ENCODE data around the gene DNAH7.

The DNAH7 gene

GRCh38 chr2:195910570-195910969 lies 158.1 kb downstream of the DNAH7 start:
- H3K9ac ChIP-seq (ENCODE audit: low read length): no peak overlapping the region
- no peaks in the 10 kb centered on the region for H3K4me1 ChIP-seq (ENCODE audit: control insufficient read depth, insufficient read depth, low read length)
- no peak overlapping the region for H3K4me3 ChIP-seq (ENCODE audit: low read depth, low read length)
- no peaks in the 10 kb centered on the region for H3K36me3 ChIP-seq (ENCODE audit: control insufficient read depth, insufficient read depth, low read length)
- no peak overlapping the region for H3K27ac ChIP-seq (ENCODE audit: low read depth, low read length)
- H3K27me3 ChIP-seq (ENCODE audit: control insufficient read depth, insufficient read depth, low read length): no peaks in the 10 kb centered on the region
- no peaks in the 10 kb centered on the region for H3K9me3 ChIP-seq (ENCODE audit: control insufficient read depth, insufficient read depth, low read depth, low read length)

- H3K4me3 ChIP-seq (ENCODE audit: low read depth, low read length): no peak overlapping the region
- H3K4me1 ChIP-seq (ENCODE audit: control insufficient read depth, insufficient read depth, low read length): no peaks in the 10 kb centered on the region
- H3K9me3 ChIP-seq (ENCODE audit: control insufficient read depth, insufficient read depth, low read depth, low read length): no peaks in the 10 kb centered on the region
- H3K27ac ChIP-seq (ENCODE audit: low read depth, low read length): no peak overlapping the region
- H3K9ac ChIP-seq (ENCODE audit: low read length): no peak overlapping the region
- no peaks in the 10 kb centered on the region for H3K36me3 ChIP-seq (ENCODE audit: control insufficient read depth, insufficient read depth, low read length)
- no peaks in the 10 kb centered on the region for H3K27me3 ChIP-seq (ENCODE audit: control insufficient read depth, insufficient read depth, low read length)
Measured at GRCh38 chr2:195909926-195910325, 158.7 kb downstream of the DNAH7 start.

- H3K4me3 ChIP-seq (ENCODE audit: low read depth, low read length): no peak overlapping the region
- no peaks in the 10 kb centered on the region for H3K9me3 ChIP-seq (ENCODE audit: control insufficient read depth, insufficient read depth, low read depth, low read length)
- H3K36me3 ChIP-seq (ENCODE audit: control insufficient read depth, insufficient read depth, low read length): no peaks in the 10 kb centered on the region
- H3K9ac ChIP-seq (ENCODE audit: low read length): no peak overlapping the region
- H3K4me1 ChIP-seq (ENCODE audit: control insufficient read depth, insufficient read depth, low read length): no peaks in the 10 kb centered on the region
- no peak overlapping the region for H3K27ac ChIP-seq (ENCODE audit: low read depth, low read length)
- H3K27me3 ChIP-seq (ENCODE audit: control insufficient read depth, insufficient read depth, low read length): no peaks in the 10 kb centered on the region
Measured at GRCh38 chr2:195907474-195907873, 161.2 kb downstream of the DNAH7 start.

- Histone ChIP-seq H3K27ac (ENCODE audit: low read depth, low read length) (no peak overlapping the region), H3K36me3 (ENCODE audit: control insufficient read depth, insufficient read depth, low read length) (no peaks in the 10 kb centered on the region), H3K4me3 (ENCODE audit: low read depth, low read length) (no peak overlapping the region), H3K27me3 (ENCODE audit: control insufficient read depth, insufficient read depth, low read length) (no peaks in the 10 kb centered on the region), H3K9me3 (ENCODE audit: control insufficient read depth, insufficient read depth, low read depth, low read length) (no peaks in the 10 kb centered on the region), H3K4me1 (ENCODE audit: control insufficient read depth, insufficient read depth, low read length) (no peaks in the 10 kb centered on the region), H3K9ac (ENCODE audit: low read length) (no peak overlapping the region)
Measured at GRCh38 chr2:195903956-195904355, 164.7 kb downstream of the DNAH7 start.

GRCh38 chr2:195902857-195903256 lies 165.8 kb downstream of the DNAH7 start:
- H3K4me3 ChIP-seq (ENCODE audit: low read depth, low read length): no peak overlapping the region
- no peak overlapping the region for H3K27ac ChIP-seq (ENCODE audit: low read depth, low read length)
- H3K9ac ChIP-seq (ENCODE audit: low read length): no peak overlapping the region
- no peaks in the 10 kb centered on the region for H3K9me3 ChIP-seq (ENCODE audit: control insufficient read depth, insufficient read depth, low read depth, low read length)
- H3K27me3 ChIP-seq (ENCODE audit: control insufficient read depth, insufficient read depth, low read length): no peaks in the 10 kb centered on the region
- H3K36me3 ChIP-seq (ENCODE audit: control insufficient read depth, insufficient read depth, low read length): no peaks in the 10 kb centered on the region
- H3K4me1 ChIP-seq (ENCODE audit: control insufficient read depth, insufficient read depth, low read length): no peaks in the 10 kb centered on the region

GRCh38 chr2:195899226-195899625 lies 169.4 kb downstream of the DNAH7 start:
- Histone ChIP-seq H3K9me3 (ENCODE audit: control insufficient read depth, insufficient read depth, low read depth, low read length) (no peaks in the 10 kb centered on the region), H3K36me3 (ENCODE audit: control insufficient read depth, insufficient read depth, low read length) (no peaks in the 10 kb centered on the region), H3K27ac (ENCODE audit: low read depth, low read length) (no peak overlapping the region), H3K27me3 (ENCODE audit: control insufficient read depth, insufficient read depth, low read length) (no peaks in the 10 kb centered on the region), H3K4me1 (ENCODE audit: control insufficient read depth, insufficient read depth, low read length) (no peaks in the 10 kb centered on the region), H3K9ac (ENCODE audit: low read length) (no peak overlapping the region), H3K4me3 (ENCODE audit: low read depth, low read length) (no peak overlapping the region)

GRCh38 chr2:195898505-195899191 lies 170.0 kb downstream of the DNAH7 start:
- Histone ChIP-seq H3K9me3 (ENCODE audit: control insufficient read depth, insufficient read depth, low read depth, low read length) (no peaks in the 10 kb centered on the region), H3K27ac (ENCODE audit: low read depth, low read length) (no peak overlapping the region), H3K4me3 (ENCODE audit: low read depth, low read length) (no peak overlapping the region)

GRCh38 chr2:195891081-195891480 lies 177.6 kb downstream of the DNAH7 start:
- Histone ChIP-seq H3K4me1 (ENCODE audit: control insufficient read depth, insufficient read depth, low read length) (no peaks in the 10 kb centered on the region), H3K9me3 (ENCODE audit: control insufficient read depth, insufficient read depth, low read depth, low read length) (no peaks in the 10 kb centered on the region), H3K4me3 (ENCODE audit: low read depth, low read length) (no peak overlapping the region), H3K9ac (ENCODE audit: low read length) (no peak overlapping the region), H3K27me3 (ENCODE audit: control insufficient read depth, insufficient read depth, low read length) (no peaks in the 10 kb centered on the region), H3K36me3 (ENCODE audit: control insufficient read depth, insufficient read depth, low read length) (no peaks in the 10 kb centered on the region), H3K27ac (ENCODE audit: low read depth, low read length) (no peak overlapping the region)

More at GRCh38 chr2:195898505-195899191, 170.0 kb downstream of the DNAH7 start:
- Histone ChIP-seq H3K27me3 (ENCODE audit: control insufficient read depth, insufficient read depth, low read length) (no peaks in the 10 kb centered on the region), H3K36me3 (ENCODE audit: control insufficient read depth, insufficient read depth, low read length) (no peaks in the 10 kb centered on the region), H3K9ac (ENCODE audit: low read length) (no peak overlapping the region), H3K4me1 (ENCODE audit: control insufficient read depth, insufficient read depth, low read length) (no peaks in the 10 kb centered on the region)

GRCh38 chr2:195879153-195879552 lies 189.5 kb downstream of the DNAH7 start:
- no peak overlapping the region for H3K27ac ChIP-seq (ENCODE audit: low read depth, low read length)
- H3K4me1 ChIP-seq (ENCODE audit: control insufficient read depth, insufficient read depth, low read length): no peaks in the 10 kb centered on the region
- H3K27me3 ChIP-seq (ENCODE audit: control insufficient read depth, insufficient read depth, low read length): no peaks in the 10 kb centered on the region
- no peaks in the 10 kb centered on the region for H3K36me3 ChIP-seq (ENCODE audit: control insufficient read depth, insufficient read depth, low read length)
- H3K9ac ChIP-seq (ENCODE audit: low read length): no peak overlapping the region
- H3K4me3 ChIP-seq (ENCODE audit: low read depth, low read length): no peak overlapping the region
- H3K9me3 ChIP-seq (ENCODE audit: control insufficient read depth, insufficient read depth, low read depth, low read length): no peaks in the 10 kb centered on the region

GRCh38 chr2:195871326-195871725 lies 197.3 kb downstream of the DNAH7 start:
- H3K4me3 ChIP-seq (ENCODE audit: low read depth, low read length): no peak overlapping the region
- H3K9me3 ChIP-seq (ENCODE audit: control insufficient read depth, insufficient read depth, low read depth, low read length): no peaks in the 10 kb centered on the region
- H3K27me3 ChIP-seq (ENCODE audit: control insufficient read depth, insufficient read depth, low read length): no peaks in the 10 kb centered on the region
- H3K27ac ChIP-seq (ENCODE audit: low read depth, low read length): no peak overlapping the region
- H3K36me3 ChIP-seq (ENCODE audit: control insufficient read depth, insufficient read depth, low read length): no peaks in the 10 kb centered on the region
- H3K9ac ChIP-seq (ENCODE audit: low read length): no peak overlapping the region
- no peaks in the 10 kb centered on the region for H3K4me1 ChIP-seq (ENCODE audit: control insufficient read depth, insufficient read depth, low read length)

- Histone ChIP-seq H3K9ac (ENCODE audit: low read length) (no peak overlapping the region), H3K27me3 (ENCODE audit: control insufficient read depth, insufficient read depth, low read length) (no peaks in the 10 kb centered on the region), H3K27ac (ENCODE audit: low read depth, low read length) (no peak overlapping the region), H3K4me3 (ENCODE audit: low read depth, low read length) (no peak overlapping the region), H3K4me1 (ENCODE audit: control insufficient read depth, insufficient read depth, low read length) (no peaks in the 10 kb centered on the region), H3K9me3 (ENCODE audit: control insufficient read depth, insufficient read depth, low read depth, low read length) (no peaks in the 10 kb centered on the region), H3K36me3 (ENCODE audit: control insufficient read depth, insufficient read depth, low read length) (no peaks in the 10 kb centered on the region)
Measured at GRCh38 chr2:195864316-195864715, 204.3 kb downstream of the DNAH7 start.
